ENCODE data around the gene ILKAP. TPM values are rescaled to one million over a fixed set of nuclear protein-coding genes. Genes with fewer than 3 reads are reported as not detected.

ILKAP gene
- total RNA-seq, 2 experiments from 2014 or later = 46.6 to 46.7 TPM

DNA sequence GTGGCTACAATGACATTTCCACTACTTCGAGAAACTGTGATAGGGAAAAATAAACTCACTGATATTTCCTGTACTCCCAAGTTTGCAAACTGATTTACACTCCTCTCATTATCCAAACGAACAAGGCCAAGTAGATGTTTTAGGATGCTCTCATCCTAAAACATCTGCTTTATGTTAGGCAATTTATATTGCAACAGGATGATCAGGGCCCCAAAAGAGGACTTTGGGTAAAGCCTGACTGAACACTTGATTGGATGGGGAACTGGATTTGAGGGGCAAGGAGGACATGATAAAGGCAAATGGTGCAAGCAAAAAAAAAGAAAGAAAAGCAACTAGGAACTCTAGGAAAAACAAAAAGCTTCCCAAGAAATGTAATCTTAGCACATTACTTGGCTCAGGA lies 38.5 kb upstream of the ILKAP start:
- H3K27ac Mint-ChIP-seq = no peak overlapping the region
- peaks cover 14% of the 10 kb centered on the region for H3K27me3 Mint-ChIP-seq (ENCODE audit: low read depth)
- no peaks in the 10 kb centered on the region for H3K9me3 Mint-ChIP-seq
- H3K4me1 Mint-ChIP-seq (ENCODE audit: low read depth) = peaks cover 4% of the 10 kb centered on the region
- peaks cover 12% of the 10 kb centered on the region for H3K36me3 Mint-ChIP-seq (ENCODE audit: low read depth)
- DNase-seq = no peak
- intact Hi-C loops (cut with micrococcal nuclease) = loop anchor here (2.0 to 5.0 kb wide), 3 partner anchors 47 to 273 kb away; partner anchors contain the start of gene PER2
- CTCF ChIA-PET = interaction anchor here (0.6 kb wide), 1 partner anchor 21 kb away, joined by 3 read pairs; no protein-coding TSS in a partner anchor
- H3K4me3 Mint-ChIP-seq = no peak overlapping the region

DNA sequence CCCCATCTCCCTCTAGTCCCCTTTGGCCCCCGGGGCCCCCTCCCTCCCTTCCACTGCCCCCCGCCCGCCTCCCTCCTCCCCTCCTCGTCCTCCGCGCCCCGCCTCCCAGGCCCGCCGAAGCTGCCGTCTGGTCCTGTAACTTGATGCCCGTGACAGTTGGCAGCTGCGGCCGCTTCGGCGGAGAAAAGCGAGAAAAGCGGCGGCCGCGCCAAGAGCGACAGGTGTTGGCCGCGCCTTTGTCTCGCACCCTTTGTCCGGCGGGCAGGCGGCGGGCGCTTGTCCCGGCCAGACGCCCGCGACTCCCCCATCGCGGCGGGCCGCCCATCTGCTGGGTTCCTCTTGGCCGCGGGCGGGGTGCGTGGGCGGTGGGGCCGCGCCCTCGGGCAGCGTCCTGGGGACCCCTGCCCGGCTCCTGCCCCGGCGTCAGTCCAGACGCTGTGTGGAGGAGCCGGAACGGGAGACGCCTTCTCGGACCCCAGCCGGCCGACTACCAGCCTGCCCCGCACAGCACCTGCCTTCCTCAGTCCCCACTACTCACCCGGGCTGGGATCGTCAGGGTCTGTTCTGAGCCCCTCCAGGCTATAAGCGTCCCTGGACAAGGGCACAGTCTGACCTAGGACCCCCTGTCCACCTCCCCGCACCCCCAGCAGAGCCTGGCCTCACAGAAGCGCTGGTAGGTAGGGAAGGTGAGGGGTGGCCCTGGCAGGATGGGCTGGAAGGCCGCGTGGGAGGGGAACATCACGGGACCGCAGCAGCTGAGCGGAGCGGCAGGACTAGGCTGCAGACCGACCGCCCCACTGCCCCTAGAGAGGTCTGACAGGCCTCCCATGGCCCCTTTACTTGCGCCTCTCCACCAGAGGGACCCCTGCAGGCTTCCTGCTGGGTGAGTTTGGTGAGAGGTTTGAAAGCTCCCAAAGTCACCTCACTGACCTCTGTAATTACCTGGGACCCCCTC lies 37.5 kb upstream of the ILKAP start:
- Mint-ChIP-seq H3K27ac (no peak overlapping the region), H3K27me3 (ENCODE audit: low read depth) (peaks cover 14% of the 10 kb centered on the region), H3K4me1 (ENCODE audit: low read depth) (peaks cover 4% of the 10 kb centered on the region), H3K9me3 (no peaks in the 10 kb centered on the region), H3K36me3 (ENCODE audit: low read depth) (peaks cover 8% of the 10 kb centered on the region), H3K4me3 (peak overlapping the region; percentile 4)
- DNase-seq = no peak
- intact Hi-C loops (cut with micrococcal nuclease) = loop anchor here (1.0 to 5.0 kb wide), 4 partner anchors 10 to 272 kb away; partner anchors contain the start of gene PER2
- CTCF ChIA-PET = interaction anchor here (1.6 kb wide), 1 partner anchor 273 kb away, joined by 3 read pairs; no protein-coding TSS in a partner anchor

DNA sequence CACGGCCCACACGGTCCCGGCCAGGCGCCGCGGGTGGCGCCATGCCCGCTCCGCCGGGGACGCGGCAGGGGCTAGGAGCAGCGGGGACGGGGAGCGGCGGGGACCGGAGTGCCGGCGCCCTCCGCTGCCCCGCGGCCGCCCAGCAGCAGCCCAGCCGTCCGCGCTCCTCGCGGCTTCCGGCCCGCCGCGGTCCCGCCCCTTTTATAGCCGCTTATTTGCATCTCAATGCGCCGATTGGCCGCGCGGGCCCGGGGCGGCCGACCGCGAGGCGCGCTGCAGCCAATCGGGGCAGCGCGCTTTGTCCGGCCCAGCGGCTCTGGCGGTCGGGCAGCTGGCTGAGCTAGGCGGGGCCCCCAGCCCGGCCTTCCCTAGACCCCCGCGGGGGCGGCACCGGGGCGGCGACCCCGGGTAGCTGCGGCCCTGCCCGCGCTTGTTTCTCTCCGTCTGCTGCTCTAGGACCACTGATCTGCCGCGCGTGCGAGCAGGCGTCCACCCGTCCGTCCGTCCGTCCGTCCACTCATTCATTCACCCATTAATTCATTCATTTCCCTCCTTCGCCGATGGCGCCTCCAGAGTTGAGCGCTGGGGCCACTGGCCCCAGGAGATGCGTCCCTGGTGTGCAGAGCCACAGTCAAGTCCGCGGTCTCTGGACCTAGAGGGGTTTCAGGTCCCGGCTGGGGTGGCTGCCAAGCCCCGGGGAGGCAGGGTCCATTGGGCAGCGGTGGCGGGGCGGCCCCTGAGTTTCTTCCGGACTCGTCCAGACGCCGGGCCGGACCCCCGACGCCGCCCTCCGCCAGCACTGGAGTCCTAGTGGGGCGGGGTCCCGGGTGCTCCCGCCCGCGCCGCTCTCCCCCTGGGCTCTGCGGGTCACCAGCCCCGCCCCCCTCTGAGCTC lies 36.6 kb upstream of the ILKAP start, which contains the start of gene HES6:
HES6 (minus strand) TSS at position 176 of the 894 bp plus-strand sequence; CDS start at position 43, 133 bp downstream.
- DNase-seq = peak; percentile 78
- no peaks in the 10 kb centered on the region for H3K9me3 Mint-ChIP-seq
- peaks cover 2% of the 10 kb centered on the region for H3K36me3 Mint-ChIP-seq (ENCODE audit: low read depth)
- no peak within 1 kb of the TSS for H3K27ac Mint-ChIP-seq
- H3K27me3 Mint-ChIP-seq (ENCODE audit: low read depth) = peaks cover 24% of the 10 kb centered on the region
- intact Hi-C loops (cut with micrococcal nuclease) = loop anchor here (1.0 to 5.0 kb wide), 4 partner anchors 9 to 271 kb away; partner anchors contain the start of gene PER2
- CTCF ChIA-PET = interaction anchor here (1.6 kb wide), 1 partner anchor 272 kb away, joined by 3 read pairs; no protein-coding TSS in a partner anchor
- peaks cover 4% of the 10 kb centered on the region for H3K4me1 Mint-ChIP-seq (ENCODE audit: low read depth)
- H3K4me3 Mint-ChIP-seq = peak within 1 kb of the TSS; percentile 82

DNA sequence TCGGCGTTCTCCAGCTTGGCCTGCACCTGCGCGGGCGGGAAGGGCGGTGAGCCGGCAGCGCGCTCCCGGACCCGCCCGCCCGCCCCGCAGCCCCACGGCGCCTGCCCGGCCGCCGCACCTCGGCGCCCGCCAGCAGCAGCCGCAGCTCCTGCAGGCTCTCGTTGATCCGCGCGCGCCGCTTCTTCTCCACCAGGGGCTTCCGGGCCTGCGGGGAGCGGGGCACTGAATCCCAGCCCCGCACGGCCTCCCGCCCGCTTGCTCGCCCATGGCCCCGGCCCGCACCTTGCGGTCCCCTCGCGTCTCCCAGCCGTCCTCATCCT lies 36.0 kb upstream of the ILKAP start:
- no peak overlapping the region for H3K27ac Mint-ChIP-seq
- H3K27me3 Mint-ChIP-seq (ENCODE audit: low read depth) = peaks cover 25% of the 10 kb centered on the region
- CTCF ChIA-PET = interaction anchor here (1.6 kb wide), 1 partner anchor 271 kb away, joined by 3 read pairs; no protein-coding TSS in a partner anchor

DNA sequence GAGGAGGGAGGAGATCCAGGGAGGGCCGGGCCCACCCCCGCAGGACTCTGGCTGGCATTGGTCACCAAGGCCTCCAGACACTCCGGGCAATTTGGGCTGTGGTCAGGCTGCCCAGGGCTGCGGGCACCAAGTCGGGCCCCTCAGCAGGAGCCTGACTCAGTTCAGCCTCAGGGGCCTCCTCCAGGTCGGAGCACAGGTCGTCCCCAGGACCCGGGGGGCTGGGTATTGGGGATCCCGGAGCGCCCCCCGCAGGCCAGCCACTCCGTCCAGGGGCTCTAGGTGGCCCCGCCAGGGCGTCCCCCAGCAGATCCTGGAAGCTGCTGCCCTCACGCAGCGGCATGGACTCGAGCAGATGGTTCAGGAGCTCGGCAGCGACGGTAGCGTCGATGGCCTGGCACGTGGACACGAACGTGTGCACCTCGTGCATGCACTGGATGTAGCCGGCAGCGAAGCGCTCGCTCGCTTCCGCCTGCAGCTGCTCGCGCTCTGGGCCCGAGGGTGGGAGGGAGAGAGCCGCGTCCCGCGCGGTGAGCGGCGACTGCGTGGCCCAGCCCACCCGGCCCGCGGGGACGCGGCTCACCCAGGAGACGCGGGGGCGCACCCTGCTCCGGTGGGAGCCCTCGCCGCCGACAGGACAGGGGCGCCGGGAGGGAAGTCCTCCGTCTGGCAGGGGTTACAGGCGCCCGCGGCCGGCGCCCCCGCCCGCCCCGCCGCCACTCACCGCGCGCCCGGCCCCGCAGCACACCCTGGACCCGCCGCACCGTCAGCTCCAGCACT lies 35.5 kb upstream of the ILKAP start:
- H3K27ac Mint-ChIP-seq = no peak overlapping the region
- CTCF ChIA-PET = interaction anchor here (1.6 kb wide), 1 partner anchor 271 kb away, joined by 3 read pairs; no protein-coding TSS in a partner anchor
- H3K4me3 Mint-ChIP-seq = peak overlapping the region; percentile 51
- H3K9me3 Mint-ChIP-seq = no peaks in the 10 kb centered on the region
- H3K4me1 Mint-ChIP-seq (ENCODE audit: low read depth) = peaks cover 6% of the 10 kb centered on the region
- H3K36me3 Mint-ChIP-seq (ENCODE audit: low read depth) = no peaks in the 10 kb centered on the region
- peaks cover 25% of the 10 kb centered on the region for H3K27me3 Mint-ChIP-seq (ENCODE audit: low read depth)
- intact Hi-C loops (cut with micrococcal nuclease) = no loop called here
- peak; percentile 36 for DNase-seq

More for the DNA sequence above, 36.0 kb upstream of the ILKAP start:
- no peak overlapping the region for H3K4me3 Mint-ChIP-seq
- H3K4me1 Mint-ChIP-seq (ENCODE audit: low read depth) = peaks cover 6% of the 10 kb centered on the region
- intact Hi-C loops (cut with micrococcal nuclease) = no loop called here
- DNase-seq = peak; percentile 25
- H3K9me3 Mint-ChIP-seq = no peaks in the 10 kb centered on the region
- H3K36me3 Mint-ChIP-seq (ENCODE audit: low read depth) = no peaks in the 10 kb centered on the region

DNA sequence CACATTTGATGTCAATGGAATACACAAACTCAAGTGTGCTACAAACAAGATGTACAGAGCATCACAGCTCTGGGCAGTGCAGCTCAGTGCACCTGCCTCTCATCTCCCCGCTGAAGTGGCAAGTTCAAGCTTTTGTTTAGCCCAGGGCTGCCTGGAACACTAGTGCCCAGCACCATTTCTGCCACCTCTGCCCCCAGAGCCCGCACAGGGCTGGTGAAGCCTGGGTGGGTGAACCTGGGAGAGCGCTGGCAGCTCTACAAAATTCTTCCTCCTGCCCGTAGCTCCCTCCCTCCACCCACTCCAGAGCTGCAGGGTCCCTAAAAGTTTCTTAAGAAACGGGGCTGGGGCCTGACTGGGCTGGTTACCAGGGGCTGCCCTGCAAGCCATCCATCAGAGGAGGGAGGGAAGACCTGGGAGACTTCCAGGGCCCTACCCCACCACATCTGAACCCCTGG lies 34.8 kb upstream of the ILKAP start:
- CTCF ChIA-PET = no interaction called here
- H3K27ac Mint-ChIP-seq = no peak overlapping the region

DNA sequence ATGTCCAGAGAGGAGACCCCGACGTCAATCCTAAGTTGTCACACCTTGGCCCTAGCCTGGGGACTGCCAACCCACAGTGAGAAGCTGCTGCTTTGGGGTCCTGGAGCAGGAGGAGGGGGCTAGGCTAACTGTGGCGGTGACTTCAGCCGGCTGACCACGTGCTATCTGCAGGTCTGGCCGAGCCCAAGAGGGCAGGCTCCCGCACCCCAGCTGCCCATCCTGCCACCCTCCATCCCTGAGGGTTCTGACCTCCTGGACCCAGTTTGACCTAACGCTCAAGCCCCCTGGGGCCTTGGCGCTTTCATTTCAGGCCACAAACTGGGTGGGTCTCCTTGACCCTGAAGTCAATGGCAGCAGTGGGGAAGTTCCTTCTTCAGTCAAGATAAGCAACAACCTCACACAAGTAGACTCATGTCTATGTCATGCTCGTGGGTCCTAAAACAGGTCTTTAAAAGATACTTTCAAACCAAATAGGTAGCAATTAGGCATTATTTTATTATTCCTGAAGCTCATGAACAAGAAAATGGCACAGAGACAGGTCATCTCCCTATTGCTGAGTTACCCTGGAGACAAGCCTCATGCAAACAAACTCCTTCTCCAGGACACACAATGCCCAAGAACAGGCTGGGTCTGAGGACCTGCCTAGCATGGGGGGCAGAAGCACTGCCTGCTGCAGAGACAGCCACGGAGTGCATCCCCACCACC lies 34.1 kb upstream of the ILKAP start:
- peaks cover 6% of the 10 kb centered on the region for H3K4me1 Mint-ChIP-seq (ENCODE audit: low read depth)
- CTCF ChIA-PET = no interaction called here
- no peaks in the 10 kb centered on the region for H3K9me3 Mint-ChIP-seq
- H3K27me3 Mint-ChIP-seq (ENCODE audit: low read depth) = peaks cover 25% of the 10 kb centered on the region
- H3K4me3 Mint-ChIP-seq = no peak overlapping the region
- no peak for DNase-seq
- H3K36me3 Mint-ChIP-seq (ENCODE audit: low read depth) = no peaks in the 10 kb centered on the region
- H3K27ac Mint-ChIP-seq = no peak overlapping the region
- intact Hi-C loops (cut with micrococcal nuclease) = no loop called here

More for the DNA sequence above, 34.8 kb upstream of the ILKAP start:
- Mint-ChIP-seq H3K4me3 (peak overlapping the region; percentile 50), H3K4me1 (ENCODE audit: low read depth) (peaks cover 6% of the 10 kb centered on the region), H3K9me3 (no peaks in the 10 kb centered on the region), H3K36me3 (ENCODE audit: low read depth) (no peaks in the 10 kb centered on the region), H3K27me3 (ENCODE audit: low read depth) (peaks cover 25% of the 10 kb centered on the region)
- intact Hi-C loops (cut with micrococcal nuclease) = no loop called here
- DNase-seq = no peak

DNA sequence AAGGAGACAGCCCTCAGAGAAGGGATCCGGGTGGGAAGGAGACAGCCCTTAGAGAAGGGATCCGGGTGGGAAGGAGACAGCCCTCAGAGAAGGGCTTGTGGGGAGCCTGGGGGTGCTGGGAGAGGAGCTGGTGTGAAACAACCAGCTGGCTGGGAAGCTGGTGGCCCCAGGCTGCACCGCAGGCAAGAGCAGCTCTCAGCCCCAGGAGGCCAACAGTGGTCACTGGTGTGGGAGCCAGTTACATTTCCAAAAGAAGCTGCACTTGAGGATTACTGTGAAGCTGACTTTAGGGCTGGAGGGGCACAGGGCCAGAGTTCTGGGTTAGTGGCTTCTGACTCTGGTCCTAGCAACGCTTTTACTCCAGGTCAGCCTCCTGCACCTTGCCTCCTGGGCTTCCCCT lies 33.1 kb upstream of the ILKAP start:
- DNase-seq = no peak
- H3K4me3 Mint-ChIP-seq = no peak overlapping the region
- peaks cover 25% of the 10 kb centered on the region for H3K27me3 Mint-ChIP-seq (ENCODE audit: low read depth)
- H3K27ac Mint-ChIP-seq = no peak overlapping the region
- CTCF ChIA-PET = no interaction called here
- peaks cover 8% of the 10 kb centered on the region for H3K4me1 Mint-ChIP-seq (ENCODE audit: low read depth)
- intact Hi-C loops (cut with micrococcal nuclease) = loop anchor here (1.0 kb wide), 1 partner anchor 32 kb away; no protein-coding TSS in a partner anchor
- H3K36me3 Mint-ChIP-seq (ENCODE audit: low read depth) = no peaks in the 10 kb centered on the region
- H3K9me3 Mint-ChIP-seq = no peaks in the 10 kb centered on the region

DNA sequence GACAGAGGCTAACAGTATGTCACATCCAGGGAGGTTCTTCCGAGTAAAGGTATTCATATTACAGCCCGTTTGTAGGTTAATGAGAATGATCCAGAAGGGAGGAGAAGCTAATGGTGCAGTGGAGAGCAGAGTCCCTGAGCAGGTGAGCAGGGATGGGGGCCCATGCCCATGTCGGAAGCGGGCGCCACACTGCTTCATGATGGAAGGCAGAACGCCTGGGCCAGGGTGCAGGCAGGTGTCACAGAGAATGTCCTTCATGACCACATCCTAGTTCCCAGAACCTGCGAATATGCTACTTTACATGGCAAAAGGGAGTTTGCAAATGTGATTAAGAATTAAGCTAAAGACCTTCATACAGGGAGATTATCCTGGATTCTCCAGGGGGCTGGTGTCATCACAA lies 32.4 kb upstream of the ILKAP start:
- H3K27me3 Mint-ChIP-seq (ENCODE audit: low read depth) = peaks cover 25% of the 10 kb centered on the region
- DNase-seq = no peak
- H3K9me3 Mint-ChIP-seq = no peaks in the 10 kb centered on the region
- H3K4me3 Mint-ChIP-seq = no peak overlapping the region
- H3K27ac Mint-ChIP-seq = no peak overlapping the region
- H3K4me1 Mint-ChIP-seq (ENCODE audit: low read depth) = peaks cover 13% of the 10 kb centered on the region
- no peaks in the 10 kb centered on the region for H3K36me3 Mint-ChIP-seq (ENCODE audit: low read depth)
- intact Hi-C loops (cut with micrococcal nuclease) = loop anchor here (1.0 kb wide), 1 partner anchor 32 kb away; no protein-coding TSS in a partner anchor
- CTCF ChIA-PET = no interaction called here

DNA sequence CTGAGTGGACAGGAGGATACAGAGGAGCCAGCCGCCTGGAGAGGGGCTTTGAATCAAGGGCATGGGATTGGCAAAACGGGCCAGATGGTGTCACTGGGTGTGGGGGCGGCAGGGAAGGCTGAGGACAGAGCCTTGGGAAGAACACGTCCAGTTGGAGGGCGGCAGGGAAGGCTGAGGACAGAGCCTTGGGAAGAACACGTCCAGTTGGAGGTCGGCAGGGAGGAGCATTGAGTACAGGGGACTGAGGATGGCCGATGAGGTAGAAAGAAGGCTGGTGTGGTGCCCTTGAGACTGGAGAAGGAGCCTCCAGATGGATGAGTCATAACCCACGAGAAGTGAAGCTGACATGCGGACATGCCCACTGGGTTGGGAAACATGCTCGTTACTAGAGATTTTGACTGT lies 31.8 kb upstream of the ILKAP start:
- Mint-ChIP-seq H3K27me3 (ENCODE audit: low read depth) (peaks cover 25% of the 10 kb centered on the region), H3K27ac (no peak overlapping the region), H3K9me3 (no peaks in the 10 kb centered on the region), H3K4me1 (ENCODE audit: low read depth) (peaks cover 17% of the 10 kb centered on the region), H3K4me3 (peak overlapping the region; percentile 47), H3K36me3 (ENCODE audit: low read depth) (no peaks in the 10 kb centered on the region)
- CTCF ChIA-PET = no interaction called here
- DNase-seq = no peak
- intact Hi-C loops (cut with micrococcal nuclease) = no loop called here

DNA sequence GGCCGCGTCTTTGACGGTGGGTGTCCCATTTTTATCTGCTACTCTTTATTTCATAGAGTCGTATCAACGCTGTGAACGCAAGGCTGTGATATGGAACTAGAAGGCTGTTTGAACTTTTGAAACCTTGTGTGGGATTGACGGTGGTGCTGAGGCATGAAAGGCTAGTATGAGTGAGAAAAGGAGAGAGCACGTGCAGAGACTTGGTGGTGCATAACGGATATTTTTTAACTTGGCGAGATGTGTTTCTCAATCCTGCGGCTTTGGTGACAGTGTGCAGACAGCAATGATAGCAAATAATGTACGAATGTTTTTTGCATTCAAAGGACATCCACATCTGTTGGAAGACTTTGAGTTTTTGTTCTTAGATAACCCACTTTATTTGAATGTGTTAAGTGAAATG lies 30.1 kb upstream of the ILKAP start:
- Mint-ChIP-seq H3K27me3 (ENCODE audit: low read depth) (peaks cover 23% of the 10 kb centered on the region), H3K9me3 (no peaks in the 10 kb centered on the region), H3K27ac (no peak overlapping the region), H3K4me1 (ENCODE audit: low read depth) (peaks cover 18% of the 10 kb centered on the region), H3K36me3 (ENCODE audit: low read depth) (no peaks in the 10 kb centered on the region), H3K4me3 (peak overlapping the region; percentile 12)
- intact Hi-C loops (cut with micrococcal nuclease) = loop anchor here (5.0 kb wide), 1 partner anchor 171 kb away; the partner anchor contains the start of gene SCLY
- DNase-seq = no peak
- CTCF ChIA-PET = no interaction called here
